Ishikawa (cell line): ENCODE measurements around the gene GIT2.

Experiments
- CEBPB ChIP-seq: IDR thresholded peaks from 2 replicates; pipeline ENCODE4 v1.6.1; 2012
- CREB1 ChIP-seq: IDR thresholded peaks from 2 replicates; pipeline ENCODE4 v1.6.1; 2012; ENCODE audit warnings: low read depth
- EGR1 ChIP-seq: IDR thresholded peaks from 2 replicates; pipeline ENCODE4 v1.6.1; 2012
- EP300 ChIP-seq: IDR thresholded peaks from 2 replicates; pipeline ENCODE4 v1.6.1; 2012; ENCODE audit warnings: borderline replicate concordance
- FOXM1 ChIP-seq: IDR thresholded peaks from 2 replicates; pipeline ENCODE4 v1.6.1; 2012; ENCODE audit warnings: low read depth, borderline replicate concordance
- NFIC ChIP-seq: IDR thresholded peaks from 2 replicates; pipeline ENCODE4 v1.6.1; 2012
- RAD21 ChIP-seq: IDR thresholded peaks from 2 replicates; pipeline ENCODE4 v1.6.1; 2012; ENCODE audit warnings: low read depth
- TAF1 ChIP-seq: IDR thresholded peaks from 2 replicates; pipeline ENCODE4 v1.6.1; 2012; ENCODE audit warnings: low read depth, mild to moderate bottlenecking
- TCF12 ChIP-seq: IDR thresholded peaks from 2 replicates; pipeline ENCODE4 v1.6.1; 2012; ENCODE audit warnings: low read depth
- TEAD4 ChIP-seq: IDR thresholded peaks from 2 replicates; pipeline ENCODE4 v1.6.1; 2012
- YY1 ChIP-seq: IDR thresholded peaks from 2 replicates; pipeline ENCODE4 v1.6.1; 2012; ENCODE audit warnings: low read depth
- ZBTB7A ChIP-seq: IDR thresholded peaks from 2 replicates; pipeline ENCODE4 v1.6.1; 2012; ENCODE audit warnings: low read depth
- TF ChIP-seq, protein P1 (sequence below): IDR thresholded peaks from 2 replicates; pipeline ENCODE4 v1.6.1; 2012; ENCODE audit warnings: low read depth, mild to moderate bottlenecking
- TF ChIP-seq, protein P2 (sequence below): IDR thresholded peaks from 2 replicates; pipeline ENCODE4 v1.6.1; 2012
- TF ChIP-seq, protein P3 (sequence below): IDR thresholded peaks from 2 replicates; pipeline ENCODE4 v1.6.1; 2012

The GIT2 gene

DNA sequence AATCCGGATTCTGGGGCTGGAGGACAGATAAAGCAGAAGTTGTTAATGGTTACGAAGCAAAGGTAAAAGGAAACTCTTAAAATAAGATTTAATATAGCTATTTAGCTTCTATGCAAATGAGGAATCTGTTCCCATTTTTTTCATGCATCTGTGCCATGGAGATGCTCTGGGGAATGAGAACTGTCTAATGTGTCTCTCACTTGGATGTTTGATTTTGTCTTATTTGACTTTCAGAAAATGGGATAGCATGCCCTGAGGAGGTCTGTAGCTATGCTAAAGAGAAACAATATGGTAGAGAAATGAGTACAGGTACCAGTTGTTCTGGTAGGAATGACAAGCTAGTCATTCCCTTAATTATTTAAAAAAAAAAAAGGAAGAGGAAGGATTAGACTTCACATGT, 27.9 kb upstream of the GIT2 start:
- TF ChIP-seq TEAD4 (no peak), EGR1 (no peak), CREB1 (no peak), ZBTB7A (no peak), FOXM1 (no peak), TCF12 (no peak), TAF1 (no peak), RAD21 (no peak), EP300 (no peak), NFIC (no peak), YY1 (no peak), CEBPB (no peak)
- TF ChIP-seq, protein P1, sequence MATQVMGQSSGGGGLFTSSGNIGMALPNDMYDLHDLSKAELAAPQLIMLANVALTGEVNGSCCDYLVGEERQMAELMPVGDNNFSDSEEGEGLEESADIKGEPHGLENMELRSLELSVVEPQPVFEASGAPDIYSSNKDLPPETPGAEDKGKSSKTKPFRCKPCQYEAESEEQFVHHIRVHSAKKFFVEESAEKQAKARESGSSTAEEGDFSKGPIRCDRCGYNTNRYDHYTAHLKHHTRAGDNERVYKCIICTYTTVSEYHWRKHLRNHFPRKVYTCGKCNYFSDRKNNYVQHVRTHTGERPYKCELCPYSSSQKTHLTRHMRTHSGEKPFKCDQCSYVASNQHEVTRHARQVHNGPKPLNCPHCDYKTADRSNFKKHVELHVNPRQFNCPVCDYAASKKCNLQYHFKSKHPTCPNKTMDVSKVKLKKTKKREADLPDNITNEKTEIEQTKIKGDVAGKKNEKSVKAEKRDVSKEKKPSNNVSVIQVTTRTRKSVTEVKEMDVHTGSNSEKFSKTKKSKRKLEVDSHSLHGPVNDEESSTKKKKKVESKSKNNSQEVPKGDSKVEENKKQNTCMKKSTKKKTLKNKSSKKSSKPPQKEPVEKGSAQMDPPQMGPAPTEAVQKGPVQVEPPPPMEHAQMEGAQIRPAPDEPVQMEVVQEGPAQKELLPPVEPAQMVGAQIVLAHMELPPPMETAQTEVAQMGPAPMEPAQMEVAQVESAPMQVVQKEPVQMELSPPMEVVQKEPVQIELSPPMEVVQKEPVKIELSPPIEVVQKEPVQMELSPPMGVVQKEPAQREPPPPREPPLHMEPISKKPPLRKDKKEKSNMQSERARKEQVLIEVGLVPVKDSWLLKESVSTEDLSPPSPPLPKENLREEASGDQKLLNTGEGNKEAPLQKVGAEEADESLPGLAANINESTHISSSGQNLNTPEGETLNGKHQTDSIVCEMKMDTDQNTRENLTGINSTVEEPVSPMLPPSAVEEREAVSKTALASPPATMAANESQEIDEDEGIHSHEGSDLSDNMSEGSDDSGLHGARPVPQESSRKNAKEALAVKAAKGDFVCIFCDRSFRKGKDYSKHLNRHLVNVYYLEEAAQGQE: no peak
- TF ChIP-seq, protein P2, sequence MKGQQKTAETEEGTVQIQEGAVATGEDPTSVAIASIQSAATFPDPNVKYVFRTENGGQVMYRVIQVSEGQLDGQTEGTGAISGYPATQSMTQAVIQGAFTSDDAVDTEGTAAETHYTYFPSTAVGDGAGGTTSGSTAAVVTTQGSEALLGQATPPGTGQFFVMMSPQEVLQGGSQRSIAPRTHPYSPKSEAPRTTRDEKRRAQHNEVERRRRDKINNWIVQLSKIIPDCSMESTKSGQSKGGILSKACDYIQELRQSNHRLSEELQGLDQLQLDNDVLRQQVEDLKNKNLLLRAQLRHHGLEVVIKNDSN: no peak
- TF ChIP-seq, protein P3, sequence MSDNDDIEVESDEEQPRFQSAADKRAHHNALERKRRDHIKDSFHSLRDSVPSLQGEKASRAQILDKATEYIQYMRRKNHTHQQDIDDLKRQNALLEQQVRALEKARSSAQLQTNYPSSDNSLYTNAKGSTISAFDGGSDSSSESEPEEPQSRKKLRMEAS: no peak

DNA sequence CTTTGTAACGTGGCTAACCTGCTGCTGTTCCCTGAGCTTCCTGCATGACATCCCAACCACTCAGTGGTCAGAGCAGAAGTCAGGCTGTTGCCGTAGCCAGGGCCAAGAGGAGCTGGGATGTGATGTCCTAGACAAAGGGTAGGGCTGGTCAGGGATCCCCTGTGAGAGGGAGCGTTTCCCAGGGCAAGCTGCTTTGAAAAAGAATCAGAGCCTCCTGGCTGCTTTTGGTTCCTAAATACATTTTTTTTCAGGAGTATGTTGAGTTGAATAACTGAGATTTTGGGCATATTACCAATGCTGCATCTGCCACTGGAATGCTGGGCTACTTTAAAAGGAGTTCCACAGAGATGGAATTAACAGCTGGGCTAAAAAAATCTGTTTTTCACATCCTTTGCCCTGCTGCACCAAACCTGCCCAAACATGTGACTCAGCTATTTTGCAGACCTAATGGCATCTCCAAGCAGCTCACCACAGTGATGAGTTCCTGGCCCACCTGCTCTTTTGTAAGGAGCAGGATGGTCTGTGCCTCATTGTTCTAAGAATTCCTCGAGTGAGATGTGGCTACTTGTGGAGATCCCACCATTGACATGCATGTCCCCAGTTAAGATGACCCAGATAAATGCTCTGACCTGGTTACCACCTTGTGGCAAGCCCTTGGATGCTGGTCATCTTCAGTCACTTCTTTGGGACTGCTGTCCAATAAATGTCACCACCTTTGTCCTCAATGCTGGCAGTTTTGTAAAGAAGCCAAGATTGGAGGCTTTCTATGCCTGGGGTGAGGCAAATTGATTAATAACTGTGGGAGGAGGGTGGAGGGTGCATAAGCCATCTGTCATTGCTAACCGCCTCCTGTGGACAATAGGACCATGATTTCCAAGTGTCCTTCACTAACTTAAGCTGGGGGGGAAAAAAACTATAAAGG, 27.2 kb upstream of the GIT2 start:
- TF ChIP-seq, protein P2: no peak
- TF ChIP-seq NFIC (no peak), RAD21 (no peak), EGR1 (no peak), EP300 (no peak), FOXM1 (no peak), ZBTB7A (no peak), TCF12 (no peak), YY1 (no peak), TEAD4 (no peak), CREB1 (no peak)
- TF ChIP-seq, protein P3: no peak
- TF ChIP-seq, protein P1: no peak

DNA sequence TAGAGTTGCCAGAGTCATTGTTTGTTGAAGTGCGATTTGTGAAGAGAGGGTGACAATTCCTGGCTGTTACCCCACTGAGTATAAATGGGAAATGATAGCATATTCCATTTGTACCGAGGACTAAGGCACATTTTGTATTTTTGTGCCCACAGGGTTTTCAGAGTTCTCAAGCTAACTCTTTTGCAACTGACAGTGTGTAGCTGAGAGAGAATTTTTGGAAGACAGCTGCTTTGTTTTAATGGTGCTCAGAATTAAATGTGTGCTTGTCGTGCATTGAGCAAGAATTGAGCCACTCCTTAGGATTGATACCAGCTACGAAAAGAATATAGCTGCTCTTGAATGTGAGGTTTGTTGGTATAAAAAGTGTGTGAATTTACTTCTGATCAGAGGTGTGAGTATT, 24.8 kb upstream of the GIT2 start:
- no peak for TF ChIP-seq CREB1

DNA sequence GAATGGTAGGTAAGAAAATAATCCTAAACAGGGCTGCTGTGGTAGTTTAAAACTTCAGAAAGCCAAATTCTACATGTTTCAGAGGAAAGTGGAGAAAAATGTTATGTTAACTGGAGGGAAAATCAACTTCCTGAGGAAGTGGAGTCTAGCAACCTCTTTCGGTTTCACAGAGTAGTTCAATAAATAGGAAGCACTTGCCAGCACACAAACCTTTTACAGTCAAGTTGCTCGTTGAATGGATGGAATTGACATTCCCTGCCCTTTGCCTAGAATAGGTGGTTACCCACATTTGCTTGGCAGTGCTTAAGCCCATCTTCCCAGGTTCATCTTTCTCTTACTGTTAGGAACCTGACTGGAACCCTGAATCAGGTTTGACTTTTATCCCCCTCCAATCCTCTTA, 19.0 kb upstream of the GIT2 start:
- TF ChIP-seq YY1: no peak
- TF ChIP-seq TEAD4: no peak
- TF ChIP-seq, protein P3: no peak
- TF ChIP-seq EGR1: no peak
- no peak for TF ChIP-seq CREB1
- no peak for TF ChIP-seq ZBTB7A
- TF ChIP-seq, protein P2: no peak
- TF ChIP-seq, protein P1: no peak
- no peak for TF ChIP-seq FOXM1
- TF ChIP-seq EP300: no peak
- TF ChIP-seq CEBPB: no peak
- no peak for TF ChIP-seq NFIC
- TF ChIP-seq RAD21: no peak
- TF ChIP-seq TCF12: no peak
- no peak for TF ChIP-seq TAF1
